Measurements from ENCODE around the gene ESRRG. TPM values are rescaled to one million over a fixed set of nuclear protein-coding genes. Genes with fewer than 3 reads are reported as not detected.

The ESRRG gene
- total and polyA plus RNA-seq, 2 of the 8 experiments (the other 6 are each of a cell fraction or from before 2014, with no cell fraction given), result 0.59 to 1.4 TPM

DNA sequence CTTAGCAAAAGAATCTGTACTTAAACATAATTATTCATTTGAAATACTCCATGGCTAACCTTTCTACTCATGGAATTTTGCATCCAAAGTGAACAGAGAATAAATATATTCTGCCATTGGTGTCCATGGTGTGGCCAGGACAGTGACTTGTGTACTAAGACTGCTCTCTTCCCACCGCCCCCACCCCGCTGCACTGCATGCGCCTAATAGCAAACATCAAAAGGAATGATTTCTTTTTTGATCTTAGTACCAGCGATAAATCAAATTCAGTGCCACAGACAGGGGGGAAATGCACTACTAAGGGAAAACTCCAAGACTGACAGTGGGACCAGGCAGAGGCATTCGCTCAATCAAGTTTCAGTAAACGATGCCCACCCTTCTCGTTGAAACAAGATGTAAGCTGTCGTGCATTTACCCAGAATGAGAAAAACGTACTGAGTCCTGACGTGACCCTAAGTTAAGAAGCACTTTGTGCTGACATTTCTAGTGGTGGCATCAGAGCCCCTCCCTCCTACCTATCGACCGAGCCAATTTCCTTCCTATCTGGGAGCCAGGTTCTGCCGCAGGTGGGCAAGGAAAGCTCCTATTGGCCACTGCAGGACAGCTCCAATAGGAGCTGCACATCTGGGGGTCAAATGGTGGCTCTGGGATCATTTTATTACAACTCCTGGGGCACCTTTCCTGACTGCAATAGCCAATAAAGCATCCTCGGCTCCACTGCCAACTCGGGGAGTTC is 12.5 kb downstream of the ESRRG start (continued):
- TF ChIP-seq SUZ12 (IDR thresholded peaks at IDR 0.05; ENCODE audit: low read length), result no peak
- TF ChIP-seq TCF12 (IDR thresholded peaks at IDR 0.05; ENCODE audit: low read depth, low read length), result no peak
- no peak for TF ChIP-seq FOSL1 (IDR thresholded peaks at IDR 0.05; ENCODE audit: insufficient read depth, low read depth, low read length)
- no peak for TF ChIP-seq EZH2 (IDR thresholded peaks at IDR 0.05; ENCODE audit: low read depth, low read length, severe bottlenecking)
- no peak for TF ChIP-seq RNF2 (IDR thresholded peaks at IDR 0.05; ENCODE audit: borderline replicate concordance, low read depth, low read length, missing control alignments, poor library complexity, severe bottlenecking)
- TF ChIP-seq, protein P1, sequence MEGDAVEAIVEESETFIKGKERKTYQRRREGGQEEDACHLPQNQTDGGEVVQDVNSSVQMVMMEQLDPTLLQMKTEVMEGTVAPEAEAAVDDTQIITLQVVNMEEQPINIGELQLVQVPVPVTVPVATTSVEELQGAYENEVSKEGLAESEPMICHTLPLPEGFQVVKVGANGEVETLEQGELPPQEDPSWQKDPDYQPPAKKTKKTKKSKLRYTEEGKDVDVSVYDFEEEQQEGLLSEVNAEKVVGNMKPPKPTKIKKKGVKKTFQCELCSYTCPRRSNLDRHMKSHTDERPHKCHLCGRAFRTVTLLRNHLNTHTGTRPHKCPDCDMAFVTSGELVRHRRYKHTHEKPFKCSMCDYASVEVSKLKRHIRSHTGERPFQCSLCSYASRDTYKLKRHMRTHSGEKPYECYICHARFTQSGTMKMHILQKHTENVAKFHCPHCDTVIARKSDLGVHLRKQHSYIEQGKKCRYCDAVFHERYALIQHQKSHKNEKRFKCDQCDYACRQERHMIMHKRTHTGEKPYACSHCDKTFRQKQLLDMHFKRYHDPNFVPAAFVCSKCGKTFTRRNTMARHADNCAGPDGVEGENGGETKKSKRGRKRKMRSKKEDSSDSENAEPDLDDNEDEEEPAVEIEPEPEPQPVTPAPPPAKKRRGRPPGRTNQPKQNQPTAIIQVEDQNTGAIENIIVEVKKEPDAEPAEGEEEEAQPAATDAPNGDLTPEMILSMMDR (IDR thresholded peaks at IDR 0.05; ENCODE audit: control extremely low read depth in 1 of 3, insufficient read depth in 1 of 3, low read depth in 1 of 3, low read length in 3 of 3), result no peak
- no peak for TF ChIP-seq EGR1 (IDR thresholded peaks at IDR 0.05; ENCODE audit: borderline replicate concordance, low read depth, low read length)
- TF ChIP-seq RXRA (IDR thresholded peaks at IDR 0.05; ENCODE audit: insufficient read depth, low read depth, low read length), result no peak

Measured in H1 (cell line).